GM19468 (cell line): ENCODE data around the gene TUNAR.

Source experiments
- ATAC-seq: cut with Tn5 transposase; IDR thresholded peaks from one replicate; pipeline ENCODE4 v1.9.1; 2021; ENCODE audit warnings: mild to moderate bottlenecking, moderate library complexity, moderate number of reproducible peaks; ENCODE audit not compliant: unreplicated experiment; ENCODE audit errors: extremely low read depth

Gene TUNAR

GRCh38 chr14:95906591-95906990 lies 30.0 kb downstream of the TUNAR start:
- no peak for ATAC-seq

GRCh38 chr14:95910628-95911027 lies 34.0 kb downstream of the TUNAR start:
- ATAC-seq = no peak

- no peak for ATAC-seq
These were observed 34.8 kb downstream of the TUNAR start for GRCh38 chr14:95911456-95911855.

GRCh38 chr14:95915330-95915729 lies 38.7 kb downstream of the TUNAR start:
- no peak for ATAC-seq

- ATAC-seq = no peak
These were observed 41.8 kb downstream of the TUNAR start for GRCh38 chr14:95918466-95918865.

- ATAC-seq = no peak
These were observed 44.3 kb downstream of the TUNAR start for GRCh38 chr14:95920769-95921438.

- no peak for ATAC-seq
These were observed 45.4 kb downstream of the TUNAR start for GRCh38 chr14:95922080-95922479.

- ATAC-seq = no peak
These were observed 52.1 kb downstream of the TUNAR start for GRCh38 chr14:95928751-95929150.

GRCh38 chr14:95931384-95931783 lies 54.8 kb downstream of the TUNAR start:
- ATAC-seq = no peak

GRCh38 chr14:95935228-95935822 lies 58.7 kb downstream of the TUNAR start:
- ATAC-seq = no peak

GRCh38 chr14:95936041-95936440 lies 59.4 kb downstream of the TUNAR start:
- no peak for ATAC-seq

- ATAC-seq = no peak
These were observed 62.7 kb downstream of the TUNAR start for GRCh38 chr14:95939335-95939734.

GRCh38 chr14:95941897-95942296 lies 65.3 kb downstream of the TUNAR start:
- no peak for ATAC-seq

- no peak for ATAC-seq
These were observed 67.1 kb downstream of the TUNAR start for GRCh38 chr14:95943699-95944098.

GRCh38 chr14:95944462-95944861 lies 67.8 kb downstream of the TUNAR start:
- ATAC-seq = no peak

- ATAC-seq = no peak
These were observed 70.2 kb downstream of the TUNAR start for GRCh38 chr14:95946867-95947266.

- no peak for ATAC-seq
These were observed 71.9 kb downstream of the TUNAR start for GRCh38 chr14:95948558-95948981.

- ATAC-seq = no peak
These were observed 74.7 kb downstream of the TUNAR start for GRCh38 chr14:95951359-95951758.

GRCh38 chr14:95953111-95953724 lies 76.6 kb downstream of the TUNAR start:
- ATAC-seq = no peak

- ATAC-seq = peak; percentile 25
These were observed 80.2 kb downstream of the TUNAR start for GRCh38 chr14:95956601-95957460.

- no peak for ATAC-seq
These were observed 81.5 kb downstream of the TUNAR start for GRCh38 chr14:95958105-95958504.
